CD14-positive monocyte (primary cell): ENCODE measurements around the gene NCOA6. TPM values are rescaled to one million over a fixed set of nuclear protein-coding genes. Genes with fewer than 3 reads are reported as not detected.

ENCODE experiments used
- DNase-seq, 3 donors: peaks; one replicate each; pipeline ENCODE4 v3.0.0-alpha.2; 2011 to 2022
- H2AFZ ChIP-seq: 2 replicates; pipeline ENCODE4 v1.6.0; 2012; ENCODE audit warnings: mild to moderate bottlenecking, low read depth, low read length, inconsistent platforms; ENCODE audit not compliant: insufficient read depth, poor library complexity, severe bottlenecking
- H3K27ac ChIP-seq, 2 donors: 1 replicate in 1 of 2; 2 replicates in 1 of 2; pipeline ENCODE4 v1.5.1; 2012 to 2013; ENCODE audit warnings: low read length in 2 of 2, control low read depth in 1 of 2, inconsistent platforms in 1 of 2, low read depth in 1 of 2, mild to moderate bottlenecking in 1 of 2
- H3K27me3 ChIP-seq, 2 donors: one replicate each; pipeline versions ENCODE4 v1.6.0 to v1.6.1; 2011 to 2013; ENCODE audit warnings: low read length in 2 of 2; ENCODE audit not compliant: control insufficient read depth in 2 of 2, insufficient read depth in 2 of 2
- H3K36me3 ChIP-seq, 2 donors: replicated peaks in 1 of 2; 1 replicate in 1 of 2; 2 replicates in 1 of 2; pipeline versions ENCODE4 v1.5.1 to v1.6.1; 2012 to 2013; ENCODE audit warnings: low read length in 2 of 2, control low read depth in 1 of 2, inconsistent platforms in 1 of 2, mild to moderate bottlenecking in 1 of 2; ENCODE audit not compliant: insufficient read depth in 2 of 2, control insufficient read depth in 1 of 2
- H3K4me1 ChIP-seq, 2 donors: 1 replicate in 1 of 2; 2 replicates in 1 of 2; pipeline versions ENCODE4 v1.5.1 to v1.6.1; 2012 to 2013; ENCODE audit warnings: low read length in 2 of 2, control low read depth in 1 of 2, inconsistent platforms in 1 of 2, mild to moderate bottlenecking in 1 of 2, moderate library complexity in 1 of 2; ENCODE audit not compliant: insufficient read depth in 2 of 2, control insufficient read depth in 1 of 2
- H3K4me2 ChIP-seq: replicated peaks from 2 replicates; pipeline ENCODE3; 2012; ENCODE audit warnings: low read length, moderate library complexity, mild to moderate bottlenecking; ENCODE audit not compliant: poor library complexity, severe bottlenecking; ENCODE audit errors: extremely low read depth
- H3K4me3 ChIP-seq, 3 experiments: fragments of 200-600 bp in 1 of 3; sonication (generic) in 1 of 3; replicated peaks in 1 of 3; 1 replicate in 2 of 3; 2 replicates in 1 of 3; pipeline ENCODE4 v1.5.1; 2011 to 2013; ENCODE audit warnings: low read length in 3 of 3, mild to moderate bottlenecking in 3 of 3, control low read depth in 2 of 3, low read depth in 2 of 3, inconsistent platforms in 1 of 3, moderate library complexity in 1 of 3
- H3K79me2 ChIP-seq: 2 replicates; pipeline ENCODE4 v1.6.0; 2012; ENCODE audit warnings: mild to moderate bottlenecking, control low read depth, inconsistent platforms, low read length, moderate library complexity; ENCODE audit not compliant: insufficient read depth
- H3K9ac ChIP-seq: 2 replicates; pipeline ENCODE4 v1.6.0; 2017; ENCODE audit warnings: low read length, mild to moderate bottlenecking; ENCODE audit not compliant: insufficient read depth, poor library complexity, severe bottlenecking
- H3K9me3 ChIP-seq, 2 donors: replicated peaks in 1 of 2; 1 replicate in 1 of 2; 2 replicates in 1 of 2; pipeline versions ENCODE4 v1.5.1 to v1.6.1; 2012 to 2013; ENCODE audit warnings: low read length in 2 of 2, control low read depth in 1 of 2; ENCODE audit not compliant: control insufficient read depth in 1 of 2, insufficient read depth in 1 of 2
- H4K20me1 ChIP-seq: 2 replicates; pipeline ENCODE4 v1.6.0; 2012; ENCODE audit warnings: mild to moderate bottlenecking, low read length, control low read depth, moderate library complexity; ENCODE audit not compliant: insufficient read depth
- H3K27ac Mint-ChIP-seq, 7 donors: one replicate each; pipeline ENCODE4 v1.8.0; 2020; ENCODE audit warnings: mild to moderate bottlenecking in 7 of 7, mixed read lengths in 7 of 7, moderate library complexity in 6 of 7, inconsistent platforms in 2 of 7
- H3K27me3 Mint-ChIP-seq, 3 donors: one replicate each; pipeline ENCODE4 v1.8.0; 2021 to 2022; ENCODE audit warnings: low read depth in 3 of 3, mild to moderate bottlenecking in 3 of 3, mixed read lengths in 3 of 3, moderate library complexity in 3 of 3, inconsistent platforms in 1 of 3
- H3K36me3 Mint-ChIP-seq, 2 donors: one replicate each; pipeline ENCODE4 v1.8.0; 2020; ENCODE audit warnings: mixed read lengths in 2 of 2, inconsistent platforms in 1 of 2, mild to moderate bottlenecking in 1 of 2
- H3K4me1 Mint-ChIP-seq: one replicate; pipeline ENCODE4 v1.8.0; 2020; ENCODE audit warnings: mild to moderate bottlenecking, mixed read lengths
- H3K4me3 Mint-ChIP-seq, 2 donors: one replicate each; pipeline ENCODE4 v1.8.0; 2020; ENCODE audit warnings: mild to moderate bottlenecking in 2 of 2, mixed read lengths in 2 of 2, moderate library complexity in 1 of 2
- H3K9me3 Mint-ChIP-seq, 7 donors: one replicate each; pipeline ENCODE4 v1.8.0; 2020 to 2022; ENCODE audit warnings: mixed read lengths in 7 of 7, mild to moderate bottlenecking in 6 of 7, moderate library complexity in 6 of 7, inconsistent platforms in 2 of 7
- WGBS: methylation state at CpG from one replicate; pipeline ENCODE4 v1.1.5; 2013; ENCODE audit warnings: missing lambda C conversion rate; ENCODE audit not compliant: insufficient coverage; 5-methylcytosine and 5-hydroxymethylcytosine counted together
- intact Hi-C, 2 donors: fragments of 100-400 bp; cut with micrococcal nuclease; formaldehyde crosslinking; loops; one replicate each; pipeline versions ENCODE4 v1.15.0 to v1.15.1; 2023
- polyA plus RNA-seq, 3 donors: library from polyadenylated mRNA; depleted of rRNA in 1 of 3; unstranded in 2 of 3; stranded (reverse) in 1 of 3; fragments of 300-500 nt in 2 of 3; fragments of >200 nt in 1 of 3; fragmentation: Illumina TruSeq in 2 of 3; gene quantifications; 1 replicate in 2 of 3; 2 replicates in 1 of 3; pipeline ENCODE4 v1.2.3, GENCODE V29; 2012 to 2021
- TF ChIP-seq, protein P1 (sequence below): fragments of 200-600 bp; IDR thresholded peaks from one replicate; pipeline ENCODE4 v1.8.0; 2022; ENCODE audit warnings: antibody characterized with exemption, mild to moderate bottlenecking

Gene NCOA6
- polyA plus RNA-seq, 3 donors = 2.8 to 19.0 (median 3.9) TPM

DNA sequence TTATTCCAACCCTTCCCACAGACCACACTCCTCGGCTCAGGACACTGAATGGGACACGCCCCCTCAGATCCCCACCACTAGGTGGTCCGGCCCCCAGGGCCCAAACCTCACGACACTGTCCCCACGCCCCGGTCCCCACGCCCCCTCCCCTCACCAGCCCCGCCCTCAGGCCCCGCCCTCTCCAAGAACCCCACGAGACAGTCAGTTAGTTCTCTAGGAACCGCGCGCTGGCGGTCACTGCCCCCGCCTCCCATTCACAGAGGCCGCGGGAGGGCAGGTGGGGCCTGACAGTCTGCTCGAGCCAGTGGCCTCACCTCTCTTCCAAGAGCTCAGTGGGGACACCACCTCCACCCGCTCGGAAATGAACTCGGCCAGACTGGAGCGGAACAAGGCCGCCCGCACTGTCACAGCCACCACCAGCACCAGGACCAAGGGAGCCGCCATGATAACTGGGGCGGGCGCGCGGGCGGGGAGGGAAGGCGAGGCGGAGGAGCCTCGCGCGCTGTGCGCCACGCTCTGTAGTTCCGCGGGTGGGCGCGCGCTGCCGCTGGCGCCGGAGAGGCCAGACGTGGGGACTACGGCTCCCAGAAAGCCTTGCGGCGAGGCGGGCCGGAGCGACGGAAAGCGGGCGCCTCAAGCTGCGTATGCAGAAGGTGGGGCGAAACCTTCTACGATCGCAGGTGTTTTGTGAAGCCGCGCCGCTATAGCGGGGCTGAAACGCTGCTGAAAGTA, 148.6 kb downstream of the NCOA6 start, which contains the start of gene PIGU:
PIGU (minus strand) TSS at position 451 of the 732 bp plus-strand sequence; CDS start at position 444, 7 bp downstream.
- peak; percentile 92 to 93 (median 93) for DNase-seq
- H3K36me3 Mint-ChIP-seq = no peaks in the 10 kb centered on the region
- peak within 1 kb of the TSS; percentile 66 for H3K9ac ChIP-seq
- peak within 1 kb of the TSS; percentile 90 for H2AFZ ChIP-seq
- peaks cover 28 to 33% of the 10 kb centered on the region in 2 donors for H3K4me1 ChIP-seq
- H3K27me3 Mint-ChIP-seq = no peaks in the 10 kb centered on the region
- H3K36me3 ChIP-seq = no peaks in the 10 kb centered on the region
- H3K9me3 ChIP-seq = no peaks in the 10 kb centered on the region
- H3K27ac Mint-ChIP-seq = peak within 1 kb of the TSS; percentile 76 to 98 (median 91)
- no peaks in the 10 kb centered on the region for H3K27me3 ChIP-seq
- WGBS = 0% methylated on average over 59 of the region's 64 CpGs
- intact Hi-C loops = loop anchor here (2.0 to 5.0 kb wide), 2 partner anchors 28 to 35 kb away; partner anchors contain the start of gene TP53INP2 (in 1 of the 2)
- H3K4me3 ChIP-seq = peak within 1 kb of the TSS; percentile 80 to 92 (median 92)
- H3K4me2 ChIP-seq = peak within 1 kb of the TSS; percentile 86
- H3K9me3 Mint-ChIP-seq = peaks cover 0 to 6% (median 0%) of the 10 kb centered on the region in 7 donors
- no peaks in the 10 kb centered on the region for H4K20me1 ChIP-seq
- peak within 1 kb of the TSS; percentile 62 to 74 for H3K27ac ChIP-seq
- H3K4me3 Mint-ChIP-seq = peak within 1 kb of the TSS; percentile 94 to 95
- H3K4me1 Mint-ChIP-seq = peaks cover 19% of the 10 kb centered on the region
- TF ChIP-seq, protein P1, sequence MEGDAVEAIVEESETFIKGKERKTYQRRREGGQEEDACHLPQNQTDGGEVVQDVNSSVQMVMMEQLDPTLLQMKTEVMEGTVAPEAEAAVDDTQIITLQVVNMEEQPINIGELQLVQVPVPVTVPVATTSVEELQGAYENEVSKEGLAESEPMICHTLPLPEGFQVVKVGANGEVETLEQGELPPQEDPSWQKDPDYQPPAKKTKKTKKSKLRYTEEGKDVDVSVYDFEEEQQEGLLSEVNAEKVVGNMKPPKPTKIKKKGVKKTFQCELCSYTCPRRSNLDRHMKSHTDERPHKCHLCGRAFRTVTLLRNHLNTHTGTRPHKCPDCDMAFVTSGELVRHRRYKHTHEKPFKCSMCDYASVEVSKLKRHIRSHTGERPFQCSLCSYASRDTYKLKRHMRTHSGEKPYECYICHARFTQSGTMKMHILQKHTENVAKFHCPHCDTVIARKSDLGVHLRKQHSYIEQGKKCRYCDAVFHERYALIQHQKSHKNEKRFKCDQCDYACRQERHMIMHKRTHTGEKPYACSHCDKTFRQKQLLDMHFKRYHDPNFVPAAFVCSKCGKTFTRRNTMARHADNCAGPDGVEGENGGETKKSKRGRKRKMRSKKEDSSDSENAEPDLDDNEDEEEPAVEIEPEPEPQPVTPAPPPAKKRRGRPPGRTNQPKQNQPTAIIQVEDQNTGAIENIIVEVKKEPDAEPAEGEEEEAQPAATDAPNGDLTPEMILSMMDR = no peak
- H3K79me2 ChIP-seq = peaks cover 43% of the 10 kb centered on the region

DNA sequence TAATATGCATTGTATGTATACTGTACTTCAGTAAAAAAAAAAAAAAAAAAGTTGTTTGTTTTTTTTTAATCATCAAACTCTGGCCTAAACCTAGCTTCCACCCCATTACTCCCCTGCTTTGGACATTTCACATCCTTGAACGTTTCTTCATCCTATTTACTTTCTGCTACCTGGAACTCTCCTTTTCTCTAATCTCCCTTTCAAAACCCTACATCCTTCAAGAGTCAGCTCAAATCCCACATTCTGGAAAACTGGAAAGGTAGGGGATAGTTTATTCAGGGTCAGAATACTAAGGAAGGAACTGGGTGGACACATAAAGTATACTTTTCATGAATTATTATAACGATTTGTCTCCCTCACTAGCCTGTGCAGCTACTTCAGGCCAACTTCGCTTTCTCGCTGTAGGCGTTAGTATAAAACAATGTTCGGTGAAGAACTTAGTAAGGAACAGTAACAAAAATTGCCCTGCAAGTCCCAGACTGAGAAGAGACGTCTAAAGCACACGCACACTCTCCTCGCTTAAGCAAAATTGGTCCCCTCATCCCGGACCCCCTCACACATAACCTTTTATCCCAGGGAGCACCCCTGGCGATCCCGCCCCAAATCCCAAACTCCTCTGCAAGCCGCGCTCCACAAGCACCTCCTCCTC, 149.3 kb downstream of the NCOA6 start:
- Histone ChIP-seq H3K4me3 (peak overlapping the region; percentile 80 to 92 (median 92)), H3K4me2 (peak overlapping the region; percentile 86), H3K36me3 (no peaks in the 10 kb centered on the region), H3K27ac (peak overlapping the region in 1 of 2 donors; percentile 74), H2AFZ (peak overlapping the region; percentile 90), H4K20me1 (no peaks in the 10 kb centered on the region), H3K4me1 (peaks cover 24 to 29% of the 10 kb centered on the region in 2 donors), H3K9me3 (no peaks in the 10 kb centered on the region), H3K9ac (peak overlapping the region; percentile 66), H3K79me2 (peaks cover 49% of the 10 kb centered on the region), H3K27me3 (no peaks in the 10 kb centered on the region)
- Mint-ChIP-seq H3K4me3 (peak overlapping the region; percentile 94 to 95), H3K27me3 (no peaks in the 10 kb centered on the region), H3K36me3 (no peaks in the 10 kb centered on the region), H3K4me1 (peaks cover 16% of the 10 kb centered on the region), H3K27ac (peak overlapping the region; percentile 76 to 98 (median 91)), H3K9me3 (peaks cover 0 to 6% (median 0%) of the 10 kb centered on the region in 7 donors)
- TF ChIP-seq, protein P1 = no peak
- DNase-seq = no peak
- intact Hi-C loops = loop anchor here (2.0 to 5.0 kb wide), 2 partner anchors 29 to 36 kb away; partner anchors contain the start of gene TP53INP2 (in 1 of the 2)
- 2% methylated on average over 9 of the region's 14 CpGs for WGBS
